SK-N-MC (cell line): ENCODE data around the gene RIC3.

Source experiments
- DNase-seq: peaks from one replicate; pipeline ENCODE4 v3.0.0-alpha.2; 2011; ENCODE audit warnings: low read depth, low spot score
- H3K27ac ChIP-seq: fragments of 200-600 bp; sonication (generic); 2 replicates; pipeline ENCODE4 v1.5.1; 2016; ENCODE audit warnings: mixed run types
- H3K36me3 ChIP-seq: fragments of 200-600 bp; sonication (generic); 2 replicates; pipeline ENCODE4 v1.6.1; 2017; ENCODE audit warnings: antibody characterized with exemption, low read length, mixed read lengths; ENCODE audit not compliant: insufficient read depth
- H3K4me3 ChIP-seq: fragments of 200-600 bp; sonication (generic); 2 replicates; pipeline ENCODE4 v1.5.1; 2016
- H3K9ac ChIP-seq: fragments of 200-600 bp; sonication (generic); 2 replicates; pipeline ENCODE4 v1.8.0; 2017; ENCODE audit warnings: mixed run types, mixed read lengths; ENCODE audit not compliant: insufficient read length
- H3K9me3 ChIP-seq: fragments of 200-600 bp; sonication (generic); 2 replicates; pipeline ENCODE4 v1.6.1; 2017; ENCODE audit warnings: low read depth, mild to moderate bottlenecking, antibody characterized with exemption, low read length, moderate library complexity, mixed read lengths
- EZH2 ChIP-seq: fragments of 200-600 bp; sonication (generic); IDR thresholded peaks from one replicate; pipeline ENCODE4 v1.6.1; 2017; ENCODE audit warnings: antibody characterized with exemption
- FOXP2 ChIP-seq: optimal IDR thresholded peaks from 2 replicates; pipeline ENCODE3; 2011; ENCODE audit warnings: mild to moderate bottlenecking, moderate library complexity; ENCODE audit not compliant: insufficient read depth; ENCODE audit errors: extremely low read length, control extremely low read depth
- POLR2AphosphoS5 ChIP-seq: IDR thresholded peaks from 2 replicates; pipeline ENCODE4 v1.6.1; 2012; ENCODE audit warnings: mild to moderate bottlenecking, low read depth, low read length, borderline replicate concordance

Gene RIC3

DNA sequence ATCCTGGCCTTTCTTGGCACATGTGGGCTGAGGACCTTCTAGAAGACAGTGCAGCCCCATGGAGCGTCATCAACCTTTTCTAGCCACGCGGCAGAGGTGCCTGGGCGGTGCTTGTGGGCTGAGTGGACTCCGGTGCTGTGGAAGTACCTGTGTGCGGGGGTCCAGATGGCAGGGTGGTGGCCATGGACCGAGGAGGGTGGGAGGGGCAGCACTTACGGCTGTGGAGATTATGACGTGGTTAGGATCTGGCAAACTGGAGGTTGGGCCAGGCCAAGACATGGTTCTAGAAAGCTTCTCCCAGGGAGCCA lies 85.8 kb downstream of the RIC3 start:
- H3K9me3 ChIP-seq = no peaks in the 10 kb centered on the region
- H3K9ac ChIP-seq = no peak overlapping the region
- no peak for DNase-seq
- no peak overlapping the region for H3K27ac ChIP-seq
- no peak for TF ChIP-seq FOXP2
- TF ChIP-seq EZH2 = no peak
- no peak for TF ChIP-seq POLR2AphosphoS5
- H3K4me3 ChIP-seq = peak overlapping the region; percentile 81
- H3K36me3 ChIP-seq = no peaks in the 10 kb centered on the region

DNA sequence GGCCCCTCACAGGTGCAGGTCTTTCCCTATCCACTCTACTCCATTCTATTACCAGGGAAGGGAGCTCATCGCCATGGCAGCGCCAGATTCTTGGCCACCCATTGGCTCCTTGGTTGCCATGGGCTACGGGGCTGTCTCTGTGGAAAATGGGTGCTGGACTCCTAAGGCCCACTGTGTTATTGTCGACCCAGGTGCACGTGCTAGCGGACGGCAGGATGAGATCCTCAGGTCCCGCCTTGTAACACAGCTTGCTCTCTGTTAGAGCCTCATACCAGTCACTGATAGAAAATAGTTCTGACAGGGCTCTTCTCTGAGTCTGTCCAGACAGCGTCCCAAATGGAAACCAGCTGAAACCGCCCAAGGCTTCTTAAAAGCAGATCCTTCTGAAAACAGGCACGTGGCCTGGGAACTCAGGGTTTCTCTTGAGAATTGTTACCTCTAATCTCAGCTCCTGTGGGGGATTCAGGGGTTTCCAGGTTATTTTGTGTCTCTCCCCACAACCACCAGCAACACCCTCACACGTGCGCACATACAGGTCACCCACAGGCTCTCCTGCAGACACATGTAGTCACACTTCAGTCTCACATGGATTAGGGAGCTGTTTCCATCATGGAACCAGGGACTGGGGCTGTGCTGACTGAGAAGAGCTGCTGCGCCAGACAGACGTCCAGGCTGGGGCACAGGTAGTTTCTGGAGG lies 86.3 kb downstream of the RIC3 start:
- DNase-seq = no peak
- Histone ChIP-seq H3K9me3 (no peaks in the 10 kb centered on the region), H3K36me3 (no peaks in the 10 kb centered on the region), H3K4me3 (peak overlapping the region; percentile 81), H3K9ac (no peak overlapping the region), H3K27ac (no peak overlapping the region)
- TF ChIP-seq POLR2AphosphoS5 (no peak), FOXP2 (no peak), EZH2 (no peak)

DNA sequence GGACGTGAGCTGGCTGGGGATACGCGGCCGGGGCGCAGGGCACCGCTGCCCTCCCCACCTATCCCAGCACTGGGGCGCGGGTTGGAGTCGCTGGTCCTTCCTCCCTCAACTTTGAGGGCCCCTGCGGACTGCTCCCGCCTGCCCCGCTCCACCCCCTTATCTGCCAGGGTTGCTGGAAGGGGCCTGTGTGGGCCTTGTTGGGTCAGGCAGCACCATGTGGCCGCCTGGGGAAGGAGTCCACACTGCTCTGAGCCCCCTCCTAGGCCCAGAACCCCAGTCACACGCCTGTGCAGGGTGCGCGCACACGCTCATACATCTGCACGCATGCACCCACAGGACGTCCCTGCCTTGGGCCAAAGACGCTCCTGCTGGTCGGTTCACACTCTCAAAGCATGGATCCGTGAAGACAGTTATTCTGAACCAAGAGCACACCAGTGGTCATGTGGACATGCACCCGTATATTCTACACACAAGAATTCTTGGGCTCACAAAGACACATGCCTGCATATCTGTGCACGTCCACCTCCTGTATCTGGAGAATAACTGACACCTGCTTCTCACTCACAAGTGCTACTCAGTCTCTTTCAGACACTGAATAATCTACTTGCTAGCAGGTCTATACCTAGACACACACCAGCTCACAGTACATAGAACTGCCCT lies 87.1 kb downstream of the RIC3 start:
- no peak for TF ChIP-seq EZH2
- TF ChIP-seq FOXP2 = no peak
- TF ChIP-seq POLR2AphosphoS5 = no peak
- H3K9ac ChIP-seq = peak overlapping the region; percentile 72
- peak overlapping the region; percentile 81 for H3K4me3 ChIP-seq
- DNase-seq = no peak
- no peaks in the 10 kb centered on the region for H3K9me3 ChIP-seq
- no peaks in the 10 kb centered on the region for H3K36me3 ChIP-seq
- no peak overlapping the region for H3K27ac ChIP-seq

DNA sequence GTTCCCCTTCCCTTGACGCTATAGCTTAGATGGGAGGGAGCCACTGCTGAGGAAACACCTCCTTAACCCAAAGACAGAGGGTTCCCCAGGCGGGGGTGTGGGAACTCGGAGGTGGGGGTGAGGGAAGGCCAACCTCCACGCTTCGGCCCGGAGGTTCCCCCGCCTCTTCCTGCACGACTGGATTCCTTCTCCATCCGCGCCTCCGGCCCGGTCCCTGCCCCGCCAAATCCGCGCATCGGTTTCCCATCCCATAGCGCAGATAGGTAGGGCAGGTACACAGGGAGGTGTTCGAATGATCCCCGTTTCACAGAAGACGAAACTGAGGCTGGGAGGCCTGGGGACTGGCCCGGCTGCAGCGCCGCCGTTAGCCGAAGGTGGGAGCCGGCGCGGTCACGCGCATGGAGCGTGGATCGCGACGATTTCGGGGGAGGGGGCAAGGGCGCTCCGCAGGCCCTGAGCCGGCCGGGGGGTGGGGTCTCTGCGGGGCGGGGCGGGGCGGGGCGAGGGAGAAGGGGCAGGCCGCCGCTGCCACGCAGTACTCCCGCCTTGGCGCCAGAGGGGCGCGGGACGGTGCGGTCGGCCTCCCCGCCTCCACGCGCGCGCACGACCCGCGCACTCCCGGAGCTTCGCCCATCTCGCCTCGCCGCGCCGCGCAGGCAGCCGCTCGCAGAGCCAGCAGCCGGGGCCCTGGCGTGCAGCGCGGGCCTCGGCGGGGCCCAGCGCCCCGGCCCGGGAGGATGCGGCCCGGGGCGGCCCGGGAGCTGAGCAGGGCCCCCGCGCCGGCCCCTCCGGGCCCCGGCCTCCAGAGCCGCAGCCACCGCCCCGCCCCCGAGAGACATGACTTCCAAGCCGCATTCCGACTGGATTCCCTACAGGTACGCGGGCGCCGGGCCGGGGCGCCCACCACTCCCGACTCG lies 87.9 kb downstream of the RIC3 start, which contains the start of gene TUB:
TUB (plus strand) TSS at position 538 of the 917 bp plus-strand sequence; CDS start at position 838, 300 bp downstream.
- Histone ChIP-seq H3K36me3 (no peaks in the 10 kb centered on the region), H3K9me3 (no peaks in the 10 kb centered on the region), H3K27ac (no peak within 1 kb of the TSS), H3K4me3 (peak within 1 kb of the TSS; percentile 81), H3K9ac (peak within 1 kb of the TSS; percentile 72)
- DNase-seq = no peak
- TF ChIP-seq POLR2AphosphoS5 (no peak), EZH2 (no peak), FOXP2 (no peak)

DNA sequence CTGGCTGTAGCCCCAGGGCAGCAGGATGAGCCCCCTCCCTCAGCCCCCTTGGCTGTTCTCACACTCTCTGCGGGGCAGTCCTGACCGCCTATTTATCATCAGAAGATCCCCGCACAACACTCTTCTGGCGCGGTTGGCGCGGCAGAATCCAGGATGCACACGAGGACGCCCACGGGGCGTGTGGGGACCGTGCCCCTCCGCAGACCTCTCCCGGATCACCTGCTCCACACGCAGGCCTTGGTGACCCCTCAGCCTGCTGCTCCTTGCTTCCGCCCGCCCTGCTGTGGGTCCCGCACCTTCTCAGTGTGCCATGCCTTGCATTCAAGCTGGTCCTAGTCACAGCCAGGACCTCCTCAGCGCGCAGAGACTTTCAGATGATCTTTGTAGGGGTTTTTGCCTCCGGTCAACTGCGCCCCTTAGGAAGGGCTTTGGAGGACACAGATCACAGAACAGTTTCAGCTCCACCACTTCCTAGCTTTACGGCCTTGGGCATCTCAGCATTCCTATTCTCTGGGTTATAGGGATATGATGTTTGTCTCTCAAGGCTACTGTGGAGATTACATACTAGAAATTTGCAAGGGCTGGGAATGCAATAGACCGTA lies 88.7 kb downstream of the RIC3 start:
- no peak overlapping the region for H3K27ac ChIP-seq
- peak overlapping the region; percentile 81 for H3K4me3 ChIP-seq
- no peaks in the 10 kb centered on the region for H3K36me3 ChIP-seq
- no peaks in the 10 kb centered on the region for H3K9me3 ChIP-seq
- no peak for TF ChIP-seq FOXP2
- no peak for TF ChIP-seq EZH2
- TF ChIP-seq POLR2AphosphoS5 = no peak
- no peak for DNase-seq
- H3K9ac ChIP-seq = no peak overlapping the region

DNA sequence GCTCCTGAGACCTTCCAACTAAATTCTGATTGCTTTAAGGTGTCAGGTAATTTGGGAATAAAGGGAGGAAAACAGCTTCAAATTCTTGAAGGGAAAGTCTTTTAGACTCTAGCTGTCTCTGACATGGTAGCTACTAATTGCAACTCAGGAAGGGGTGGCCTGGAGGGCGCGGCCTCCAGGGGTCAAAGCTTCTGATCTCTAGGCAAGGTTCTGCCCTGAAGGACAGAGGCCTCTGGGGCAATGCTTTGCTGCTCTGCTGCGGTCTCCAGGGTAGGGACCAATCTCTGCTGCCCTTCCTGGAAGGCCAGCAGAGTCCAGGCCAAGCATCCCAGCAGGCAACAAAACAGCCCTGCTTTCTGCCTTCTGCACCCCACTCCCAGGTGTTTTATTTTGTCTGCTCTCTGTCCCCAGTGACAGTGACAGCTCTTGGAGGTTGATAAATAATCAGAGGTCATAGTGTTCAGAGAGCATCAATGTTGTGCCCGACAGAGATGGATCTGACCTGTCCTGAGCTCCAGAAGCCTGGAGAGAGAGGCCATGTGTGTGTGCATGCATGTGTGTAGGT lies 89.6 kb downstream of the RIC3 start:
- no peak overlapping the region for H3K4me3 ChIP-seq
- no peak for TF ChIP-seq FOXP2
- no peak overlapping the region for H3K27ac ChIP-seq
- no peak for DNase-seq
- H3K36me3 ChIP-seq = no peaks in the 10 kb centered on the region
- H3K9ac ChIP-seq = no peak overlapping the region
- H3K9me3 ChIP-seq = no peaks in the 10 kb centered on the region

DNA sequence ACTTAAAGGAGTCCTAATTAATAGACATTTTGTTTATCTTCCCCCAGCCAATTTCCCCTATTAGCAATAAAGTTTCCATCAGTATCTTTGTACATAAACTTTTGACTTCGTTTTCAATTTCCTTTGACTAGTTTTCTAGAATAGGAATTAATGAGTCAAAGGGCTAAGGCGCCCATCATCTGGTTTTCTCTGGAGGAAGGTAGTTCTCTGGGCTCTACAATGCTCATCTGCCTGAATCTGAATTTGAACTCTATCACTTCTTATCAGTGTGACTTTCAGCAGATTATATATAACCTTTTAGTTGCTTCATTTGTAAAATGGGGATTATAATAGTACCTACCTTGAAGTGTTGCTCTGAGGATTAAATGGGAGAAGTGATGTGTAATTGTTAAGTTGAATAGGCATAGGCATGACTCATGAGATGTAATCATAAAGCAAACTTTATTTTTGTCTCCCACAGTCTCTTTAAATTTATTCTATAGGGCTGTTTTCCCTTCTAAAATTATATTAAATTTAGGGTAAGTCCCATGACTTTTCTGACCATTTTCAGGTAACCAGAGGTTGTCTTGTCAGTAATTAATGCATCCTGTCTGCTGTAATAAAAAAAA lies 93.6 kb downstream of the RIC3 start:
- Histone ChIP-seq H3K9me3 (no peaks in the 10 kb centered on the region), H3K36me3 (no peaks in the 10 kb centered on the region), H3K27ac (no peak overlapping the region), H3K9ac (no peak overlapping the region), H3K4me3 (no peak overlapping the region)
- DNase-seq = no peak
- TF ChIP-seq EZH2 = no peak
- no peak for TF ChIP-seq FOXP2
- no peak for TF ChIP-seq POLR2AphosphoS5
